Activated naive CD4-positive, alpha-beta T cell treated with anti-CD3 and anti-CD28 coated beads for 36 hours (primary cell): ENCODE measurements around the gene COG3. TPM values are rescaled to one million over a fixed set of nuclear protein-coding genes. Genes with fewer than 3 reads are reported as not detected.
"Not testable (repeated sequence)": the region's sequence is repeated elsewhere in the genome, so short reads cannot be mapped to it uniquely, and the experiment has no call there.

Source experiments
- CTCF ChIA-PET: fragments of 350-600 bp; sonication (Branson Sonifier 250); formaldehyde crosslinking; loops from one replicate; lab custom pipeline; 2021; ENCODE audit warnings: antibody characterized with exemption; lab: Charles Lee
- DNase-seq: peaks from one replicate; pipeline ENCODE4 v3.0.0-alpha.2; 2020
- H3K27ac Mint-ChIP-seq: one replicate; pipeline ENCODE4 v1.8.0; 2021; ENCODE audit warnings: mild to moderate bottlenecking, mixed read lengths
- H3K27me3 Mint-ChIP-seq: one replicate; pipeline ENCODE4 v1.8.0; 2021; ENCODE audit warnings: low read depth, mixed read lengths
- H3K36me3 Mint-ChIP-seq: one replicate; pipeline ENCODE4 v1.8.0; 2021; ENCODE audit warnings: low read depth, mixed read lengths
- H3K4me1 Mint-ChIP-seq: one replicate; pipeline ENCODE4 v1.8.0; 2021; ENCODE audit warnings: low read depth, mixed read lengths
- H3K4me3 Mint-ChIP-seq: one replicate; pipeline ENCODE4 v1.8.0; 2021; ENCODE audit warnings: mild to moderate bottlenecking, moderate library complexity, mixed read lengths
- H3K9me3 Mint-ChIP-seq: one replicate; pipeline ENCODE4 v1.8.0; 2021; ENCODE audit warnings: mixed read lengths
- intact Hi-C: fragments of 100-400 bp; cut with micrococcal nuclease; formaldehyde crosslinking; loops from one replicate; pipeline ENCODE4 v1.15.1; 2023
- total RNA-seq, 2 experiments: library from RNA; stranded (reverse); gene quantifications; one replicate each; pipeline ENCODE4 v1.2.3, GENCODE V29; 2021

Gene COG3
- 10 to 100 TPM; 19.1 to 19.3 TPM for total RNA-seq

GRCh38 chr13:45464687-45465453 lies at the start of gene COG3:
COG3 (plus strand) TSS chr13:45464939; CDS start chr13:45465037, 98 bp downstream.
- peaks cover 4% of the 10 kb centered on the region for H3K36me3 Mint-ChIP-seq
- peak; percentile 97 for DNase-seq
- H3K27me3 Mint-ChIP-seq: no peaks in the 10 kb centered on the region
- peak within 1 kb of the TSS; percentile 88 for H3K4me3 Mint-ChIP-seq
- H3K9me3 Mint-ChIP-seq: no peaks in the 10 kb centered on the region
- peaks cover 59% of the 10 kb centered on the region for H3K4me1 Mint-ChIP-seq
- H3K27ac Mint-ChIP-seq: peak within 1 kb of the TSS; percentile 92
- intact Hi-C loops: loop anchor here (1.0 to 5.0 kb wide), 12 partner anchors 48 to 1323 kb away; partner anchors contain the start of genes GPALPP1, GTF2F2, LCP1 and NUFIP1
- CTCF ChIA-PET: interaction anchor here (1.1 to 1.4 kb wide), 4 partner anchors 11 to 123 kb away, joined by 3 to 7 read pairs (median 4); no protein-coding TSS in a partner anchor

- no peak overlapping the region for H3K4me3 Mint-ChIP-seq
- intact Hi-C loops: loop anchor here (5.0 kb wide), 1 partner anchor 838 kb away; the partner anchor contains the start of gene TSC22D1
- H3K27ac Mint-ChIP-seq: no peak overlapping the region
- peaks cover 24% of the 10 kb centered on the region for H3K4me1 Mint-ChIP-seq
- no peaks in the 10 kb centered on the region for H3K9me3 Mint-ChIP-seq
- H3K27me3 Mint-ChIP-seq: no peaks in the 10 kb centered on the region
- CTCF ChIA-PET: interaction anchor here (0.7 to 4.7 kb wide), 3 partner anchors 20 to 75 kb away, joined by 3 to 23 read pairs (median 11); no protein-coding TSS in a partner anchor
- DNase-seq: no peak
- peaks cover 2% of the 10 kb centered on the region for H3K36me3 Mint-ChIP-seq
These were observed 49.6 kb upstream of the COG3 start for GRCh38 chr13:45415112-45415511.

GRCh38 chr13:45416516-45417128 lies 48.1 kb upstream of the COG3 start:
- Mint-ChIP-seq H3K4me3 (peak overlapping the region; percentile 94), H3K27me3 (no peaks in the 10 kb centered on the region), H3K9me3 (no peaks in the 10 kb centered on the region), H3K36me3 (no peaks in the 10 kb centered on the region), H3K27ac (peak overlapping the region; percentile 92), H3K4me1 (peaks cover 24% of the 10 kb centered on the region)
- CTCF ChIA-PET: interaction anchor here (1.4 to 4.7 kb wide), 3 partner anchors 18 to 55 kb away, joined by 6 to 23 read pairs (median 9); no protein-coding TSS in a partner anchor
- intact Hi-C loops: loop anchor here (1.0 to 5.0 kb wide), 3 partner anchors 20 to 839 kb away; partner anchors contain the start of genes COG3 and TSC22D1
- DNase-seq: no peak

- peak within 1 kb of the TSS; percentile 94 for H3K4me3 Mint-ChIP-seq
- H3K36me3 Mint-ChIP-seq: no peaks in the 10 kb centered on the region
- intact Hi-C loops: loop anchor here (1.0 to 5.0 kb wide), 5 partner anchors 22 to 841 kb away; partner anchors contain the start of genes COG3, TPT1 and TSC22D1
- H3K9me3 Mint-ChIP-seq: no peaks in the 10 kb centered on the region
- peaks cover 24% of the 10 kb centered on the region for H3K4me1 Mint-ChIP-seq
- CTCF ChIA-PET: interaction anchor here (0.6 to 4.7 kb wide), 8 partner anchors 11 to 92 kb away, joined by 3 to 23 read pairs (median 3); no protein-coding TSS in a partner anchor
- DNase-seq: peak; percentile 89
- peak within 1 kb of the TSS; percentile 92 for H3K27ac Mint-ChIP-seq
- no peaks in the 10 kb centered on the region for H3K27me3 Mint-ChIP-seq
These were observed 46.8 kb upstream of the COG3 start, which contains the start of gene SLC25A30 for GRCh38 chr13:45417790-45418534. SLC25A30 (minus strand) TSS chr13:45418373; CDS start chr13:45411425, 6,948 bp downstream.

- H3K4me3 Mint-ChIP-seq, H3K27ac Mint-ChIP-seq, H3K36me3 Mint-ChIP-seq, H3K9me3 Mint-ChIP-seq, H3K27me3 Mint-ChIP-seq, DNase-seq: not testable (repeated sequence)
- CTCF ChIA-PET: interaction anchor here (0.7 to 1.3 kb wide), 3 partner anchors 48 to 50 kb away, joined by 3 read pairs; no protein-coding TSS in a partner anchor
- intact Hi-C loops: loop anchor here (5.0 kb wide), 1 partner anchor 842 kb away; the partner anchor contains the start of gene TSC22D1
- peaks cover 17% of the 10 kb centered on the region for H3K4me1 Mint-ChIP-seq
These were observed 45.4 kb upstream of the COG3 start for GRCh38 chr13:45419389-45419788.

GRCh38 chr13:45419945-45420344 lies 44.8 kb upstream of the COG3 start:
- no peak overlapping the region for H3K27ac Mint-ChIP-seq
- peaks cover 12% of the 10 kb centered on the region for H3K4me1 Mint-ChIP-seq
- intact Hi-C loops: loop anchor here (5.0 kb wide), 1 partner anchor 843 kb away; the partner anchor contains the start of gene TSC22D1
- H3K36me3 Mint-ChIP-seq: no peaks in the 10 kb centered on the region
- H3K9me3 Mint-ChIP-seq: no peaks in the 10 kb centered on the region
- CTCF ChIA-PET: interaction anchor here (0.7 to 1.3 kb wide), 4 partner anchors 48 to 63 kb away, joined by 3 read pairs; no protein-coding TSS in a partner anchor
- no peaks in the 10 kb centered on the region for H3K27me3 Mint-ChIP-seq
- no peak overlapping the region for H3K4me3 Mint-ChIP-seq
- DNase-seq: no peak

- Mint-ChIP-seq H3K9me3 (no peaks in the 10 kb centered on the region), H3K36me3 (no peaks in the 10 kb centered on the region), H3K4me3 (no peak overlapping the region), H3K27ac (no peak overlapping the region), H3K27me3 (no peaks in the 10 kb centered on the region), H3K4me1 (peaks cover 2% of the 10 kb centered on the region)
- no peak for DNase-seq
- intact Hi-C loops: no loop called here
- CTCF ChIA-PET: interaction anchor here (0.6 to 1.3 kb wide), 2 partner anchors 50 to 53 kb away, joined by 3 read pairs; no protein-coding TSS in a partner anchor
These were observed 41.9 kb upstream of the COG3 start for GRCh38 chr13:45422731-45423292.

GRCh38 chr13:45426056-45426841 lies 38.5 kb upstream of the COG3 start:
- not testable (repeated sequence) for H3K27ac Mint-ChIP-seq

GRCh38 chr13:45432737-45433380 lies 31.9 kb upstream of the COG3 start:
- Mint-ChIP-seq H3K36me3 (no peaks in the 10 kb centered on the region), H3K27me3 (no peaks in the 10 kb centered on the region), H3K9me3 (no peaks in the 10 kb centered on the region), H3K4me3 (no peak overlapping the region), H3K4me1 (no peaks in the 10 kb centered on the region), H3K27ac (no peak overlapping the region)
- intact Hi-C loops: no loop called here
- DNase-seq: no peak
- CTCF ChIA-PET: no interaction called here

More at GRCh38 chr13:45426056-45426841, 38.5 kb upstream of the COG3 start:
- H3K4me1 Mint-ChIP-seq, DNase-seq, intact Hi-C loops, H3K36me3 Mint-ChIP-seq, H3K27me3 Mint-ChIP-seq, H3K4me3 Mint-ChIP-seq, CTCF ChIA-PET, H3K9me3 Mint-ChIP-seq: not testable (repeated sequence)

- CTCF ChIA-PET: no interaction called here
- no peaks in the 10 kb centered on the region for H3K9me3 Mint-ChIP-seq
- H3K4me3 Mint-ChIP-seq: no peak overlapping the region
- no peaks in the 10 kb centered on the region for H3K36me3 Mint-ChIP-seq
- H3K27me3 Mint-ChIP-seq: no peaks in the 10 kb centered on the region
- no peaks in the 10 kb centered on the region for H3K4me1 Mint-ChIP-seq
- no peak for DNase-seq
- H3K27ac Mint-ChIP-seq: no peak overlapping the region
- intact Hi-C loops: no loop called here
These were observed 31.4 kb upstream of the COG3 start for GRCh38 chr13:45433381-45433790.
